Measurements from ENCODE around the gene ADAMTS9.

ADAMTS9 gene

DNA sequence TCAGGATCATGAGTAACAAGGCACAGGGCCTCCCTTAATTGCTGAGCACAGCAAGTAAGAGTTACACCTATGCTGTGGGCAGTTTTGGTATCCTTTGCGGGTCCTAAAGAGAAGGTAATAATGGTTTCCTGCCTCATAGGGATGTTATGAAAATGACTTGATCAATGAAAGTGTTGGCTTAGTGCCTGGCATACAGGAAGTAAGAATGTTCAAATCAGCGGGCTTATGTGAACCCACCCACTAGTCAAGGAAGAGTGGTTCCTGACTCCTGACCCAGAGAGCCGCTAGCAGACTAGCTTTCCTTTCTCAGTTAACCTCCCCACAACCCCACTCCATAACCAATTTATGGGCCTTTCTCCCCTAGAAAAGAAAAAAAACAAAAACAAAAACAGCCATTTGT is 5.2 kb upstream of the ADAMTS9 start:
- peaks cover 0 to 4% of the 10 kb centered on the region in 2 donors for H3K9me3 Mint-ChIP-seq
- DNase-seq (no peak), ATAC-seq (no peak)
- H3K4me1 Mint-ChIP-seq: peaks cover 7% of the 10 kb centered on the region
- H3K27ac Mint-ChIP-seq: no peak overlapping the region
- H3K4me3 Mint-ChIP-seq: no peak overlapping the region
- peaks cover 18% of the 10 kb centered on the region for H3K27me3 Mint-ChIP-seq

DNA sequence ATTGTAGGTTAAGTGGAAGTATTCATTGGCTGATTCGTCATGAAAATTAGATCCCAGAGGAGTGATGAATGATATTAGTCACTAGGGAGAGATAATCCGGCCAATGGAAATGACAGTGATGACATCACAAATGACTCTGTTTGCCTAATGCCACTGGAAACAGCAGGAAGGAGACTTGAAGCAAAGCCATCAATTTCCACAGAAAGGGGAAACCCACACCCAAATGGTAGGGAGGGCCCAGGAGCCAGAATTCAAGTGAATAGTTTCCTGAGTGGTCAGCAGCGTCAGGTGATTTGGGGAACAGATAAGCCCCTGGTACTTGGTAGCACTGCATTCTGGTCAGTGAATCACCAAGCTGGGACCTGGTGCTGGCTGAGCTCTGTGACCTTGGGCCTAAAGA is 3.3 kb upstream of the ADAMTS9 start:
- no peak for DNase-seq
- peaks cover 15% of the 10 kb centered on the region for H3K4me1 Mint-ChIP-seq
- H3K9me3 Mint-ChIP-seq: peaks cover 0 to 3% of the 10 kb centered on the region in 2 donors
- H3K27ac Mint-ChIP-seq: no peak overlapping the region
- ATAC-seq: no peak
- H3K27me3 Mint-ChIP-seq: peaks cover 38% of the 10 kb centered on the region
- no peak overlapping the region for H3K4me3 Mint-ChIP-seq

GRCh38 chr3:64687086-64687780 is 567 bp downstream of the ADAMTS9 start:
- ATAC-seq: no peak
- Mint-ChIP-seq H3K4me3 (no peak overlapping the region), H3K27ac (no peak overlapping the region)

DNA sequence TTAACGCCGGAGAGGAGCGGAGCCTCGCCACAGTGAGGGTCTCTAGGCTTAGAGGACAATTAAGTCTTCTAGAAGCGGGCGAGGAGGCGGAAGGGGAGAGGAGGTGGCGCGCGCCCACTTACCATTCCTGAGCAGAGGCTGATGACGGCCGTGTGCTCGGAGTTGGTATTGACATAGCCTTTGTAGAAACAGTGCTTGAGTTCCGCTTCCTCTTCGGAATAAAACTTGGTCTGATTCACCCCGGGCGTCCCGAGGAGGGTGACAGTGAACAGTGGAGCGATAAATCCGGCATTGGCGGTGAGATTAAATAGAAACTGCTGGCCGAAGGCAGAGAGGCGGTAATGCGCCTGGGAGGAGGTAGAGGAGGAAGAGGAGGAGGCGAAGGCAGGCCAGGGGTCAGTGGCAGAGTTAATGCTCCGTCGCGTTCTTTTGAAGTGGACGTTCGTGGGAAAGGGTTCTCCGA is 1.3 kb downstream of the ADAMTS9 start:
- ATAC-seq (no peak), DNase-seq (no peak)
- H3K27ac Mint-ChIP-seq: no peak overlapping the region
- no peaks in the 10 kb centered on the region for H3K9me3 Mint-ChIP-seq
- peak overlapping the region in 1 of 2 donors; percentile 45 for H3K4me3 Mint-ChIP-seq
- peaks cover 23% of the 10 kb centered on the region for H3K4me1 Mint-ChIP-seq
- H3K27me3 Mint-ChIP-seq: peaks cover 66% of the 10 kb centered on the region

More at GRCh38 chr3:64687086-64687780, 567 bp downstream of the ADAMTS9 start:
- no peaks in the 10 kb centered on the region for H3K9me3 Mint-ChIP-seq
- peaks cover 23% of the 10 kb centered on the region for H3K4me1 Mint-ChIP-seq
- no peak for DNase-seq
- H3K27me3 Mint-ChIP-seq: peaks cover 66% of the 10 kb centered on the region

DNA sequence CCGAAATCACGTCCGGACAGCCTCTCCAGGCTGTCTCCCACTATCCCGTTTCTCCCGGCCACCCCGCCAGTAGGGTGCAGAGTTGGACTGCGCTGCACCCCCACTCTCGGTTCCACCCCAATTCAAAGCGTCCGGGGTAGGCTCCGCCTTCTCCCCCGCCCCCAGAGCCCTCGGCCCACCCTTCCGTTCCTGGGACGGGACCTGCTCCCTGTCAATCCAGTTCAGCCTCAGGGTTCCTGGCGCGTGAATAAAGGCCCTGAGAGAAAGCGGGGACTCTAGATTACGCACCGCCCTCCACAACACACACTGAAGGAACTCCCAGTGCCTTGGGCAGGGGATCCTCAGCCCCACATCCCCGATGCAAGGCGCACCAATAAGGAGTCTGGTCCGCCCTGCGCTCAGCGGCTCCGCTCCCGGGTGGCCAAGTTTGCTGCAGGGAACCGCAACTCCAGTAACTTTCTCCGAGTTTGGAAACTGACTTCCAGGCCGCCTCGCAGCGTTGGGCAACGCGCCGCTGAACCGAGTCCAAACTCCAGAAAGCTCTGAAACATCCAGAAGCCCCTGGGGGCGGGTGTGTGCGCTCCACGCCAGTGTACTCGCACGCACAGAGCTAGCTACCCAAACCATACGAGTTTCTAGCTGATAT is 1.9 kb downstream of the ADAMTS9 start:
- DNase-seq (no peak), ATAC-seq (peak; percentile 18)

DNA sequence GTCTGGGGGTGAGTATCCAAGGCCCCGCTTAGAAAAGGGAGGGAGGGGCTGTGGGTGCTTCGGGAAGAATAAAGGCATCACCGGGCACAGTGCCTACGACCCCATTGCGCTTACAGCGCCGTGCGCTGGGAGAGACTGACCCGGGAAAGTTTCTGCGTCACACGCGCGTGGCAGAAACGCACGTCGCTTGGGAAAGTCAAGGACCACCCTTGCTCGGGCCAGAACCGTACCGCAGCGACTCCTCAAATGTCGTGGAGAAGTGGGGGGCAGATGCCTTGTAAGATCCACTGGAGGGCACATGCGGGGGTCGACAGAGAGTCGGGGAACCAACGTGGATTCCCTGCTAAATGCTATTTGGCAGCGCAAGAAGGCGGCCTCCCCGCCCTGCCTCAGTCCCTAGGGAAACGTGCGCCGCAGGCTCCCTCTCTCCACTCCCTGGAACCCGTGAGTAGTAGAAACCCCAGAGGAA is 2.4 kb downstream of the ADAMTS9 start:
- Mint-ChIP-seq H3K27me3 (peaks cover 66% of the 10 kb centered on the region), H3K27ac (no peak overlapping the region), H3K4me3 (no peak overlapping the region), H3K4me1 (peaks cover 23% of the 10 kb centered on the region), H3K9me3 (no peaks in the 10 kb centered on the region)
- no peak for DNase-seq
- no peak for ATAC-seq

More for the DNA sequence above, 1.9 kb downstream of the ADAMTS9 start:
- H3K27ac Mint-ChIP-seq: no peak overlapping the region
- peaks cover 66% of the 10 kb centered on the region for H3K27me3 Mint-ChIP-seq
- H3K4me1 Mint-ChIP-seq: peaks cover 23% of the 10 kb centered on the region
- no peaks in the 10 kb centered on the region for H3K9me3 Mint-ChIP-seq
- peak overlapping the region in 1 of 2 donors; percentile 45 for H3K4me3 Mint-ChIP-seq

GRCh38 chr3:64684715-64685261 is 3.0 kb downstream of the ADAMTS9 start:
- no peaks in the 10 kb centered on the region for H3K9me3 Mint-ChIP-seq
- H3K27ac Mint-ChIP-seq: no peak overlapping the region
- no peak for DNase-seq
- ATAC-seq: no peak
- H3K4me1 Mint-ChIP-seq: peaks cover 23% of the 10 kb centered on the region
- peaks cover 61% of the 10 kb centered on the region for H3K27me3 Mint-ChIP-seq
- no peak overlapping the region for H3K4me3 Mint-ChIP-seq

DNA sequence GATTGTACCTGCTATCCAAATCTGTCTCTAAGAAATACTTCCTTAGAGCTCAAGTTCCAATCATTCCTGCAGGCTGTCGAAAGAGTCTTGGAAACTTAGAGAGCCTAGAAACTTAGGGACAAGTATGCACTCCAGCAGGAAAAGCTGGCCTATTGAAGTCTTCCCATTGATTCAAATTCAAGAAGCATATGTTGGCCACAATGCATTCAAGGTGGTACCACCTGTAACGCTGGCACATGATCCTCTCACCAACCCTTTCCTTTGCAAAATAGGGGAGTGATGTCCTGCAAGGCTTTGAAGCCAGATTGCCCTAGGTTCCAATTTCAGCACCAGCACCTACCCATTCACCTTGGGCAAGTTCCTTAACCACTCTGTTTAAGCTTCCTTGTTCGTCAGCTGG is 6.0 kb downstream of the ADAMTS9 start:
- H3K4me1 Mint-ChIP-seq: peaks cover 16% of the 10 kb centered on the region
- no peak overlapping the region for H3K4me3 Mint-ChIP-seq
- H3K27ac Mint-ChIP-seq: no peak overlapping the region
- H3K9me3 Mint-ChIP-seq: no peaks in the 10 kb centered on the region
- H3K27me3 Mint-ChIP-seq: peaks cover 36% of the 10 kb centered on the region
- ATAC-seq (no peak), DNase-seq (no peak)

GRCh38 chr3:64681015-64681414 is 6.8 kb downstream of the ADAMTS9 start:
- Mint-ChIP-seq H3K27ac (no peak overlapping the region), H3K4me3 (no peak overlapping the region), H3K9me3 (no peaks in the 10 kb centered on the region), H3K4me1 (peaks cover 8% of the 10 kb centered on the region), H3K27me3 (peaks cover 28% of the 10 kb centered on the region)
- ATAC-seq (no peak), DNase-seq (no peak)

GRCh38 chr3:64680334-64680733 is 7.5 kb downstream of the ADAMTS9 start:
- peaks cover 21% of the 10 kb centered on the region for H3K27me3 Mint-ChIP-seq
- no peak overlapping the region for H3K4me3 Mint-ChIP-seq
- H3K27ac Mint-ChIP-seq: no peak overlapping the region
- H3K9me3 Mint-ChIP-seq: no peaks in the 10 kb centered on the region
- H3K4me1 Mint-ChIP-seq: peaks cover 1% of the 10 kb centered on the region
- ATAC-seq (no peak), DNase-seq (no peak)

- ATAC-seq (no peak), DNase-seq (no peak)
- Mint-ChIP-seq H3K9me3 (no peaks in the 10 kb centered on the region), H3K4me3 (no peak overlapping the region), H3K4me1 (no peaks in the 10 kb centered on the region), H3K27me3 (no peaks in the 10 kb centered on the region), H3K27ac (no peak overlapping the region)
Measured at GRCh38 chr3:64677961-64678716, 9.7 kb downstream of the ADAMTS9 start.

- no peaks in the 10 kb centered on the region for H3K9me3 Mint-ChIP-seq
- no peak for DNase-seq
- H3K4me3 Mint-ChIP-seq: no peak overlapping the region
- ATAC-seq: no peak
- no peak overlapping the region for H3K27ac Mint-ChIP-seq
- H3K27me3 Mint-ChIP-seq: no peaks in the 10 kb centered on the region
- no peaks in the 10 kb centered on the region for H3K4me1 Mint-ChIP-seq
Measured at GRCh38 chr3:64676831-64677230, 11.0 kb downstream of the ADAMTS9 start.

DNA sequence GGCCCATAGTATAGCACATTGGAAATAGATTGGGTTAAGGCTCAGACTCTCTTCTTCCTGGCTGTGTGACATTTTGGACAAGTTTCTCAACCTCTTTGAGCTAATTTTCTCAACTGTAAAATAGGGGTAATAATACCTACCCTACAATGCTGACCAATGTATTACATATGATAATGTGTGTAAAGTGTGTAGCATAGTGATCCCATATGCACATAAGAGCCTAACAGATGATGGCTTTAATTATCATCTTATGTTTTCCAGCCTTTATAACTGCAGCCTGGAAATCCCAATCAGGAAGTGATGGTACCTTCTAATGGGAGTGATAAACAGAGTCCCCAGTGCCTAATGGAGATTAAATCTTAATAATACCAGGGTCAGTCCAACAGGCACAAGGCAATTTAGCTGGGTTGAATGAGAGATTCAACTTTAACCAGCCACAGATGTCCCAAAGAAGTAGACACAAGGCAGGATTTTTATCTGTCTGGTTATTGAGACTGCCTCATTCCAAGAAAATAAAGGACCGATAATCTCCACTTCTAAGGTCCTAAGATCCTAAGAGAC is 12.0 kb downstream of the ADAMTS9 start:
- H3K4me3 Mint-ChIP-seq: no peak overlapping the region
- H3K27me3 Mint-ChIP-seq: no peaks in the 10 kb centered on the region
- ATAC-seq: no peak
- no peaks in the 10 kb centered on the region for H3K9me3 Mint-ChIP-seq
- no peak for DNase-seq
- H3K4me1 Mint-ChIP-seq: no peaks in the 10 kb centered on the region
- H3K27ac Mint-ChIP-seq: no peak overlapping the region

GRCh38 chr3:64674591-64675076 is 13.2 kb downstream of the ADAMTS9 start:
- Mint-ChIP-seq H3K9me3 (no peaks in the 10 kb centered on the region), H3K27me3 (no peaks in the 10 kb centered on the region), H3K4me1 (no peaks in the 10 kb centered on the region), H3K4me3 (no peak overlapping the region), H3K27ac (no peak overlapping the region)
- ATAC-seq (no peak), DNase-seq (no peak)

- Mint-ChIP-seq H3K27ac (no peak overlapping the region), H3K9me3 (no peaks in the 10 kb centered on the region), H3K4me1 (no peaks in the 10 kb centered on the region), H3K27me3 (no peaks in the 10 kb centered on the region), H3K4me3 (no peak overlapping the region)
- DNase-seq (no peak), ATAC-seq (no peak)
Measured at GRCh38 chr3:64673159-64673715, 14.6 kb downstream of the ADAMTS9 start.

All from stimulated activated naive CD8-positive, alpha-beta T cell treated with anti-CD3 and anti-CD28 coated beads, Interleukin-15, amount 100 ng/mL, for 72 hours (primary cell).